Fibroblast of mammary gland (primary cell): ENCODE data around the gene CDH23.

Experiments used
- DNase-seq: peaks from one replicate; pipeline ENCODE4 v3.0.0-alpha.2; 2010; ENCODE audit warnings: low read depth
- H3K4me3 ChIP-seq: 2 replicates; pipeline ENCODE4 v1.5.1; 2011; ENCODE audit warnings: low read depth, mild to moderate bottlenecking, low read length, moderate library complexity; ENCODE audit not compliant: control insufficient read depth
- TF ChIP-seq, protein P1 (sequence below): conservative IDR thresholded peaks from 2 replicates; pipeline ENCODE4 v1.5.1; 2011; ENCODE audit warnings: low read depth, low read length, inconsistent platforms; ENCODE audit not compliant: control insufficient read depth, insufficient read depth

The CDH23 gene

DNA sequence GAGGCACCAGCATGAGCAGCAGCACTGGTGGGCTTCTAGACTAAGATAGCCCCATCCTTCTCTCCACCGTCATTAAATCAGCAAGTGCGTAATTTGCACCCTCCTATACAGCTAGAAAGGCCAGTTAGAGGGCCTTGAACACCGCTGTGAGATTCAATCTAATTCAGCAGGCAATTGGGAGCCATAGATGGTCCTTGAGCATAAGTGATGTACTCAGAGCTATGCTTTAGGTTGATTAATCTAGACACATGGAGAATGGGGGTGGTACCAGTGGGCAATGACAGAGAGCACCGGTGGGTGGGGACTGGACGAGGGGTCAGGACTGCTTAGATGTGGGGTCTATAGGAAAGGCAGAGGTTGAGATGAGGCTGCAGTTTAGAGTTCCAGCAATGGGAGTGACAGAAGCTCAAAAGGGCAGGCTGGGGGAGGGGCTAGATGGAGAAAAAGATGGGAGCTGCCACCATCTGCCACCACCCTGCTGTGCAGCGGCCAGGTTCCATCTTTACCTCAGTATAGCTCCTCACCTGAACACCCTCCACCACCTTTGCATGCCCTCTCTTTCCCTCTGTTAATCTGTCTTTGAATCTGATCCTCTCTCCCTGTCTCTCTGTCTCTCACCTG is 235.6 kb downstream of the CDH23 start:
- TF ChIP-seq, protein P1, sequence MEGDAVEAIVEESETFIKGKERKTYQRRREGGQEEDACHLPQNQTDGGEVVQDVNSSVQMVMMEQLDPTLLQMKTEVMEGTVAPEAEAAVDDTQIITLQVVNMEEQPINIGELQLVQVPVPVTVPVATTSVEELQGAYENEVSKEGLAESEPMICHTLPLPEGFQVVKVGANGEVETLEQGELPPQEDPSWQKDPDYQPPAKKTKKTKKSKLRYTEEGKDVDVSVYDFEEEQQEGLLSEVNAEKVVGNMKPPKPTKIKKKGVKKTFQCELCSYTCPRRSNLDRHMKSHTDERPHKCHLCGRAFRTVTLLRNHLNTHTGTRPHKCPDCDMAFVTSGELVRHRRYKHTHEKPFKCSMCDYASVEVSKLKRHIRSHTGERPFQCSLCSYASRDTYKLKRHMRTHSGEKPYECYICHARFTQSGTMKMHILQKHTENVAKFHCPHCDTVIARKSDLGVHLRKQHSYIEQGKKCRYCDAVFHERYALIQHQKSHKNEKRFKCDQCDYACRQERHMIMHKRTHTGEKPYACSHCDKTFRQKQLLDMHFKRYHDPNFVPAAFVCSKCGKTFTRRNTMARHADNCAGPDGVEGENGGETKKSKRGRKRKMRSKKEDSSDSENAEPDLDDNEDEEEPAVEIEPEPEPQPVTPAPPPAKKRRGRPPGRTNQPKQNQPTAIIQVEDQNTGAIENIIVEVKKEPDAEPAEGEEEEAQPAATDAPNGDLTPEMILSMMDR: no peak
- H3K4me3 ChIP-seq: no peak overlapping the region
- no peak for DNase-seq

- DNase-seq: no peak
- H3K4me3 ChIP-seq: no peak overlapping the region
- TF ChIP-seq, protein P1: no peak
Observed at GRCh38 chr10:71632896-71633600, 236.3 kb downstream of the CDH23 start.

- DNase-seq: no peak
- TF ChIP-seq, protein P1: no peak
- H3K4me3 ChIP-seq: no peak overlapping the region
Observed at GRCh38 chr10:71633920-71634319, 237.2 kb downstream of the CDH23 start.

GRCh38 chr10:71634531-71635164 is 237.9 kb downstream of the CDH23 start:
- no peak for DNase-seq
- H3K4me3 ChIP-seq: no peak overlapping the region
- TF ChIP-seq, protein P1: no peak

- H3K4me3 ChIP-seq: no peak overlapping the region
- TF ChIP-seq, protein P1: no peak
- DNase-seq: no peak
Observed at GRCh38 chr10:71635251-71635866, 238.6 kb downstream of the CDH23 start.

DNA sequence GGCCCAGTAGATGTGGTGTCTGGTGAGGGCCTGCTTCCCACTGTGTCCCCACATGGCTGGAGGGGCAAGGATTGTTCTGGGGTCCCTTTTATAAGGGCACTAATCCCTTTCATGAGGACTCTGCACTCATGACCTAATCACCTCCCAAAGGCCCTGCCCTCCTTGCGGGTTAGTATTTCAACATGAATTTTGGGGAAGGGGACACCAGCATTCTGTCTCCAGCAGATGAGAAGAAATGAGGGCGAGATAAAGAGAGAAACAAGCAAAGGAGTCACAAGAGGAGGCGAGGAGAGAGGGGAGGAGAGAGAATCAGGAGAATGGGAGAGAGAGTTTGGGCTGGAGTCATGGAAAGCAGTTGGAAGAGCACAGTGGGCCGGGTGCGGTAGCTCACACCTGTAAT is 239.1 kb downstream of the CDH23 start:
- no peak overlapping the region for H3K4me3 ChIP-seq
- TF ChIP-seq, protein P1: no peak
- DNase-seq: no peak
